Testis (tissue), 3 donors: ENCODE results near the gene MICA. TPM values are rescaled to one million over a fixed set of nuclear protein-coding genes. Genes with fewer than 3 reads are reported as not detected.

Experiments used
- DNase-seq: peaks from one replicate; pipeline ENCODE4 v3.0.0-alpha.2; 2019
- H3K27ac ChIP-seq, 2 donors: fragments of 200-600 bp; sonication (generic); one replicate each; pipeline ENCODE4 v1.5.1; 2019
- H3K27me3 ChIP-seq: fragments of 200-600 bp; sonication (generic); one replicate; pipeline ENCODE4 v1.5.1; 2019
- H3K36me3 ChIP-seq: fragments of 200-600 bp; sonication (generic); one replicate; pipeline ENCODE4 v1.5.1; 2017; ENCODE audit warnings: low read depth; ENCODE audit errors: missing control alignments
- H3K4me1 ChIP-seq: fragments of 200-600 bp; sonication (generic); one replicate; pipeline ENCODE4 v1.5.1; 2019
- H3K4me3 ChIP-seq, 2 donors: fragments of 200-600 bp; sonication (generic); one replicate each; pipeline ENCODE4 v1.5.1; 2017 to 2019
- H3K9me3 ChIP-seq: fragments of 200-600 bp; sonication (generic); one replicate; pipeline ENCODE4 v1.5.1; 2017
- POLR2A ChIP-seq: fragments of 450-650 bp; IDR thresholded peaks from one replicate; pipeline ENCODE4 v1.6.1; 2017; ENCODE audit warnings: antibody characterized with exemption, mild to moderate bottlenecking, moderate library complexity
- WGBS, 2 donors: methylation state at CpG; one replicate each; pipeline ENCODE4 v1.1.5; 2018; 5-methylcytosine and 5-hydroxymethylcytosine counted together
- intact Hi-C: fragments of 100-400 bp; cut with DNase I; formaldehyde crosslinking; loops from one replicate; pipeline ENCODE4 v1.15.1; 2023; ENCODE audit warnings: low total_unique reads
- polyA plus RNA-seq: library from polyadenylated mRNA; stranded (reverse); fragments of 350-450 nt; fragmentation: Illumina TruSeq; extraction: RNeasy Lipid Tissue Mini Kit (QIAGEN cat#74804); gene quantifications from one replicate; pipeline ENCODE4 v1.2.3, GENCODE V29; 2014; ENCODE audit warnings: low read depth, low replicate concordance; ENCODE audit not compliant: insufficient read depth
- total RNA-seq, 2 donors: library from RNA; depleted of rRNA; stranded (reverse); fragments of >200 nt; gene quantifications; one replicate each; pipeline ENCODE4 v1.2.3, GENCODE V29; 2016
- TF ChIP-seq, protein P1 (sequence below), 3 experiments: fragments of 450-650 bp in 2 of 3; fragments of 200-600 bp in 1 of 3; sonication (generic) in 1 of 3; IDR thresholded peaks; one replicate each; pipeline ENCODE4 v1.5.1; 2016 to 2019; ENCODE audit warnings: antibody characterized with exemption in 3 of 3, mild to moderate bottlenecking in 2 of 3, moderate library complexity in 1 of 3

MICA gene
- total and polyA plus RNA-seq, 3 donors from 2014 or later: 18.2 to 28.2 (median 24.7) TPM

- no peaks in the 10 kb centered on the region for H3K9me3 ChIP-seq
- no peak overlapping the region for H3K4me3 ChIP-seq
- H3K27me3 ChIP-seq: no peaks in the 10 kb centered on the region
- H3K36me3 ChIP-seq: no peaks in the 10 kb centered on the region
- no peak overlapping the region for H3K27ac ChIP-seq
- no peak for TF ChIP-seq POLR2A
- TF ChIP-seq, protein P1, sequence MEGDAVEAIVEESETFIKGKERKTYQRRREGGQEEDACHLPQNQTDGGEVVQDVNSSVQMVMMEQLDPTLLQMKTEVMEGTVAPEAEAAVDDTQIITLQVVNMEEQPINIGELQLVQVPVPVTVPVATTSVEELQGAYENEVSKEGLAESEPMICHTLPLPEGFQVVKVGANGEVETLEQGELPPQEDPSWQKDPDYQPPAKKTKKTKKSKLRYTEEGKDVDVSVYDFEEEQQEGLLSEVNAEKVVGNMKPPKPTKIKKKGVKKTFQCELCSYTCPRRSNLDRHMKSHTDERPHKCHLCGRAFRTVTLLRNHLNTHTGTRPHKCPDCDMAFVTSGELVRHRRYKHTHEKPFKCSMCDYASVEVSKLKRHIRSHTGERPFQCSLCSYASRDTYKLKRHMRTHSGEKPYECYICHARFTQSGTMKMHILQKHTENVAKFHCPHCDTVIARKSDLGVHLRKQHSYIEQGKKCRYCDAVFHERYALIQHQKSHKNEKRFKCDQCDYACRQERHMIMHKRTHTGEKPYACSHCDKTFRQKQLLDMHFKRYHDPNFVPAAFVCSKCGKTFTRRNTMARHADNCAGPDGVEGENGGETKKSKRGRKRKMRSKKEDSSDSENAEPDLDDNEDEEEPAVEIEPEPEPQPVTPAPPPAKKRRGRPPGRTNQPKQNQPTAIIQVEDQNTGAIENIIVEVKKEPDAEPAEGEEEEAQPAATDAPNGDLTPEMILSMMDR (IDR thresholded peaks at IDR 0.05): no peak
- 72 to 85% methylated on average over 1 of the region's 1 CpG for WGBS, 2 donors
- no peak for DNase-seq
- intact Hi-C loops: no loop called here
- H3K4me1 ChIP-seq: peaks cover 8% of the 10 kb centered on the region
Measured at GRCh38 chr6:31359581-31359980, 43.8 kb upstream of the MICA start.

- 69 to 73% methylated on average over 5 of the region's 5 CpGs for WGBS, 2 donors
- TF ChIP-seq, protein P1 (IDR thresholded peaks at IDR 0.05): no peak
- no peaks in the 10 kb centered on the region for H3K27me3 ChIP-seq
- no peaks in the 10 kb centered on the region for H3K4me1 ChIP-seq
- no peaks in the 10 kb centered on the region for H3K9me3 ChIP-seq
- no peak overlapping the region for H3K27ac ChIP-seq
- no peaks in the 10 kb centered on the region for H3K36me3 ChIP-seq
- no peak for DNase-seq
- intact Hi-C loops: loop anchor here (10.0 kb wide), 1 partner anchor 218 kb away; no protein-coding TSS in a partner anchor
- H3K4me3 ChIP-seq: no peak overlapping the region
Measured at GRCh38 chr6:31362751-31363150, 40.6 kb upstream of the MICA start.

- intact Hi-C loops: loop anchor here (10.0 kb wide), 1 partner anchor 219 kb away; no protein-coding TSS in a partner anchor
Measured at GRCh38 chr6:31363811-31364210, 39.6 kb upstream of the MICA start.

DNA sequence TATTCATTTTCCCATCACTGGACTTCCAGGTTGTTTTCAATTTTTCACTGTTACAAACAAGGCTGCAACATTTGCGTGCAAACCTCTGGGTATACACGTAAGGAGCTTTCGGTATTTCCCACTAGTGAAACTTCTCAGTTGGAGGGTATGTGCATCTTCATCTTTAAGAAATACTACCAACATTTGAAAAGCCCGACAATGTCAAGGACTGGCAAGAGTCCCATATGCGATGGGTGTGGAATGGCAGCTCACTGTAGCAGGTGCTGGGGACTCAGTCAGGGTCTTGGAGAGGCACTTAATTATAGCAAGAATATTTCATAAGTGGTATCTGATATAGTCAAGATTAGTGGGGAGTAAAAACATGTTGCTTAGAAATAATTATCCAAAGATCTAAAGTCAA, 37.5 kb upstream of the MICA start:
- H3K27ac ChIP-seq: no peak overlapping the region
- no peak for DNase-seq
- 82 to 89% methylated on average over 5 of the region's 5 CpGs for WGBS, 2 donors
- no peaks in the 10 kb centered on the region for H3K9me3 ChIP-seq
- TF ChIP-seq POLR2A: no peak
- TF ChIP-seq, protein P1 (IDR thresholded peaks at IDR 0.05): no peak
- no peak overlapping the region for H3K4me3 ChIP-seq
- no peaks in the 10 kb centered on the region for H3K4me1 ChIP-seq
- no peaks in the 10 kb centered on the region for H3K27me3 ChIP-seq
- intact Hi-C loops: loop anchor here (5.0 to 10.0 kb wide), 2 partner anchors 169 to 221 kb away; no protein-coding TSS in a partner anchor
- H3K36me3 ChIP-seq: no peaks in the 10 kb centered on the region

More at GRCh38 chr6:31363811-31364210, 39.6 kb upstream of the MICA start:
- H3K4me3 ChIP-seq: no peak overlapping the region
- no peaks in the 10 kb centered on the region for H3K4me1 ChIP-seq
- no peaks in the 10 kb centered on the region for H3K27me3 ChIP-seq
- no peak for DNase-seq
- H3K36me3 ChIP-seq: no peaks in the 10 kb centered on the region
- H3K9me3 ChIP-seq: no peaks in the 10 kb centered on the region
- H3K27ac ChIP-seq: no peak overlapping the region
- TF ChIP-seq, protein P1 (IDR thresholded peaks at IDR 0.05): no peak
- no peak for TF ChIP-seq POLR2A
